T-cell (primary cell): ENCODE data around the gene LINC00237. TPM values are rescaled to one million over a fixed set of nuclear protein-coding genes. Genes with fewer than 3 reads are reported as not detected.
A peak's percentile ranks its signal among the peaks of the same experiment; 100 is the strongest.

Experiments
- ATAC-seq, 4 experiments: fragments of 200-7000 bp in 3 of 4; fragments of 150-1000 bp in 1 of 4; cut with Tn5 transposase; replicated peaks in 1 of 4; 1 replicate in 3 of 4; 2 replicates in 1 of 4; pipeline ENCODE4 v1.10.0; 2021; ENCODE audit warnings: moderate library complexity in 3 of 4, mild to moderate bottlenecking in 2 of 4, moderate number of reproducible peaks in 1 of 4
- CTCF ChIA-PET, 2 donors: fragments of 300-600 bp; sonication (Branson Sonifier 250); formaldehyde crosslinking; loops; one replicate each; lab custom pipeline; 2022; ENCODE audit warnings: antibody characterized with exemption in 2 of 2; lab: Charles Lee
- POLR2A ChIA-PET, 2 donors: fragments of 300-600 bp; sonication (Branson Sonifier 250); formaldehyde crosslinking; loops; one replicate each; lab custom pipeline; 2022; ENCODE audit warnings: antibody characterized with exemption in 2 of 2; lab: Charles Lee
- DNase-seq, 35 experiments: peaks; one replicate each; pipeline versions ENCODE4 v3.0.0 to v3.0.0-alpha.2; 2013 to 2023
- H3K27ac ChIP-seq: one replicate; pipeline ENCODE4 v1.5.1; 2013; ENCODE audit warnings: low read length
- H3K27me3 ChIP-seq, 2 experiments: replicated peaks in 1 of 2; 1 replicate in 1 of 2; 2 replicates in 1 of 2; pipeline versions ENCODE4 v1.6.1 to v1.7.0; 2013; ENCODE audit warnings: low read length in 1 of 2, mixed read lengths in 1 of 2; ENCODE audit not compliant: control insufficient read depth in 2 of 2, insufficient read depth in 2 of 2; ENCODE audit errors: extremely low read depth in 1 of 2
- H3K36me3 ChIP-seq, 2 donors: 1 replicate in 1 of 2; 2 replicates in 1 of 2; pipeline versions ENCODE4 v1.6.1 to v1.7.0; 2013; ENCODE audit warnings: low read length in 1 of 2; ENCODE audit not compliant: control insufficient read depth in 2 of 2, insufficient read depth in 1 of 2; ENCODE audit errors: extremely low read depth in 1 of 2
- H3K4me1 ChIP-seq, 2 experiments: 1 replicate in 1 of 2; 2 replicates in 1 of 2; pipeline versions ENCODE4 v1.6.1 to v1.7.0; 2013; ENCODE audit warnings: low read length in 2 of 2, mixed read lengths in 1 of 2; ENCODE audit not compliant: insufficient read depth in 2 of 2, control insufficient read depth in 1 of 2; ENCODE audit errors: extremely low read depth in 1 of 2
- H3K4me3 ChIP-seq, 2 donors: 1 replicate in 1 of 2; 2 replicates in 1 of 2; pipeline versions ENCODE4 v1.5.1 to v1.7.0; 2013; ENCODE audit warnings: mild to moderate bottlenecking in 2 of 2, low read length in 1 of 2, moderate library complexity in 1 of 2; ENCODE audit not compliant: control insufficient read depth in 1 of 2; ENCODE audit errors: extremely low read depth in 1 of 2
- H3K9me3 ChIP-seq: 2 replicates; pipeline ENCODE4 v1.7.0; 2013
- H3K27ac Mint-ChIP-seq, 2 donors: one replicate each; pipeline ENCODE4 v1.8.0; 2020 to 2021; ENCODE audit warnings: mild to moderate bottlenecking in 2 of 2, mixed read lengths in 2 of 2
- H3K27me3 Mint-ChIP-seq, 2 donors: one replicate each; pipeline ENCODE4 v1.8.0; 2021 to 2022; ENCODE audit warnings: mixed read lengths in 2 of 2
- H3K36me3 Mint-ChIP-seq: one replicate; pipeline ENCODE4 v1.8.0; 2021; ENCODE audit warnings: mixed read lengths
- H3K4me1 Mint-ChIP-seq, 3 donors: one replicate each; pipeline ENCODE4 v1.8.0; 2020 to 2022; ENCODE audit warnings: mixed read lengths in 3 of 3, mild to moderate bottlenecking in 1 of 3
- H3K4me3 Mint-ChIP-seq, 3 donors: one replicate each; pipeline ENCODE4 v1.8.0; 2020 to 2022; ENCODE audit warnings: mild to moderate bottlenecking in 3 of 3, mixed read lengths in 3 of 3, moderate library complexity in 3 of 3
- H3K9me3 Mint-ChIP-seq, 3 donors: one replicate each; pipeline ENCODE4 v1.8.0; 2020 to 2022; ENCODE audit warnings: mixed read lengths in 3 of 3
- WGBS: methylation state at CpG from one replicate; pipeline ENCODE4 v1.1.5; 2013; ENCODE audit warnings: missing lambda C conversion rate; ENCODE audit not compliant: insufficient coverage; 5-methylcytosine and 5-hydroxymethylcytosine counted together
- total RNA-seq, 35 experiments: library from RNA in 6 of 35; stranded (reverse) in 6 of 35; fragments of 120-200 nt in 1 of 35; gene quantifications; one replicate each; pipeline versions ENCODE4 v1.2.1 to v1.2.4 and lab custom pipeline; 2013 to 2026

Gene LINC00237
- total RNA-seq, 5 donors from 2014 or later (not counting 1 experiment from before 2014, with no cell fraction given), result not detected

DNA sequence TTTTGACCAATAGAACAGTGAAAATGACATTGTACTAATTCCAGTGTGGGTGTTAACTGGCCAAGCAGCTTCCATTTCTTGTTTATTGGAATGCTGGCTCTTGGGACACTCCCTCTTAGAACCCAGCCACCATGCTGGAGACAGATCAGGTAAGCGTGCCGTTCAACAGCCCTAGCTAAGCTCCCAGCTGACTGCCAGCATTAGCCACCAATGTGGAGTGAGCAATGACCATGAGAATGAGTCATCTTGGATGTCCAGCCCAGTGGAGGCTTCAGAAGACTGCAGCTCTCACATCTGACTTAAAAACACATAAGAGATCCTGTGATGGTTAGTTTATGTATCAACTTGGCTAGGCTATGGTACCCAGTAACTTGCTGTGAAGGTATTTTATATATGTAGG lies 3.0 kb upstream of the LINC00237 start:
- Histone ChIP-seq H3K4me3 (no peak overlapping the region), H3K27ac (no peak overlapping the region), H3K27me3 (peaks cover 27 to 40% of the 10 kb centered on the region in 2 experiments), H3K36me3 (no peaks in the 10 kb centered on the region), H3K9me3 (no peaks in the 10 kb centered on the region), H3K4me1 (peaks cover 0 to 16% of the 10 kb centered on the region in 2 experiments)
- WGBS, result no CpG with 5 or more reads among the region's 2 CpGs
- ChIA-PET POLR2A (no interaction called here), CTCF (no interaction called here)
- Mint-ChIP-seq H3K27me3 (peaks cover 59 to 74% of the 10 kb centered on the region in 2 donors), H3K9me3 (no peaks in the 10 kb centered on the region), H3K4me1 (peaks cover 2 to 11% (median 6%) of the 10 kb centered on the region in 3 donors), H3K4me3 (no peak overlapping the region), H3K36me3 (no peaks in the 10 kb centered on the region), H3K27ac (no peak overlapping the region)
- ATAC-seq (no peak), DNase-seq (no peak)

DNA sequence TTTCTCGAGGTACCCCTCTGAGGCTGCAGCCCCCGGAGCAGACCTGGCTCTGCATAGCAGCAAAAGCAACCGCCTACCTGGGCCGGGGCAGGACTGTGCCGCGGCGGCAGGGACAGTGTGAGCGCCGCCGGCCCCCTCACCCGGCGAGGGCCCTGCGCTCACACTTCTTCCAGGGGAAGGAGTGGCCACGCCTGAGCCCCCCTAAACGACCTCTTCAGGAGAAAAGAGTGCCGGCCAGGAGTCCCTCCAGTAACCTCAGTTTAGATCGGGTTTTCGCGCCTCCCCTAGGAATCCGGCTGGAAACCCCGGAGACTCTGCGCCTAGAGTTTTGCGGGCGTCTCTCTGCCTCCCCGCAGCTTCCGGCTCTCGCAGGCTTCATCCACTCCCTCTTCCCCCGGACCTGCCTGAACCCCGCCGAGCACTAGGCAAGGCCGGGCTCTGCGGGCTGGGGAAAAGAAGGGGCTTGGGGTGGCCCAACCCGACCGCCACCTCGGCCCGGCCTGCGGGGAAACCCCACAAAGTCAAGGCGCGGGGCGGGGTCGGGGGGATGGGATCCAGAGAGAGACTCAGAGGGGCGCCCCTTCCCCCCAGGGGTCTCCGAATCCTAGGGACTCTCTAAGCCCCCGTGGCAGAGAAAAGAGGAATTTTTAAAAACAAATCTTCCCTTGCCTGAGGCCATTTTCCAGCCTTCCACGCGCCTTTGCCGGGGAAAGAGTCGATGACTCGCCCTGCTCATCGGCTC lies 558 bp downstream of the LINC00237 start:
- 6% methylated on average over 45 of the region's 50 CpGs for WGBS
- Histone ChIP-seq H3K4me1 (peaks cover 8 to 49% of the 10 kb centered on the region in 2 experiments), H3K27me3 (peaks cover 30 to 66% of the 10 kb centered on the region in 2 experiments), H3K4me3 (no peak overlapping the region), H3K27ac (no peak overlapping the region), H3K9me3 (no peaks in the 10 kb centered on the region), H3K36me3 (no peaks in the 10 kb centered on the region)
- no peaks in the 10 kb centered on the region for H3K9me3 Mint-ChIP-seq
- H3K27ac Mint-ChIP-seq, result no peak overlapping the region
- H3K4me3 Mint-ChIP-seq, result peak overlapping the region in 1 of 3 donors; percentile 23
- peaks cover 30 to 39% (median 33%) of the 10 kb centered on the region in 3 donors for H3K4me1 Mint-ChIP-seq
- no peaks in the 10 kb centered on the region for H3K36me3 Mint-ChIP-seq
- peaks cover 63 to 74% of the 10 kb centered on the region in 2 donors for H3K27me3 Mint-ChIP-seq
- POLR2A ChIA-PET, result interaction anchor here in 1 of 2 donors (0.6 kb wide), 1 partner anchor 733 kb away, joined by 3 read pairs; no protein-coding TSS in a partner anchor
- ATAC-seq (peak in 2 of 4 experiments; percentile 13 to 24), DNase-seq (peak in 2 of 35 experiments; percentile 9 to 31)
- CTCF ChIA-PET, result interaction anchor here in 1 of 2 donors (0.6 kb wide), 1 partner anchor 131 kb away, joined by 3 read pairs; no protein-coding TSS in a partner anchor

DNA sequence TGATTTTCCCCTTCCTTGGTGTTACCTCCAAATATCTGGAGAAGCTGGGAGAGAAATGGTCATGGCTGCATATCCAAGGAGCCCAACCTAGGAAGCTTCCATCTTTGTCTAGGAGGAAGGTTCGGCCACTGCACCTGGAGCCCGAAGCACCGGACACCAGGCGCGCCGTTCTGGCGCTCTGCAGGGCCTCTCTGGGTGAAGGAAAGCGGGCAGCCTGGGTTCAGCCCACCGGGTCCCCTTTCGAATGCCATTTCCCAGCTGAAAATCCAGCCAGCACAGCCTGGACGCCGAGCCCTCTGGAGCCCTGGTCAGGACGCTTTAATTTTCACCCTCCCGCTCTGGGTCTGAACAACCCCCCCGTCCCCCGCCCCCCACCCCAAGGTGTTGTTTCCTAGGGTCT lies 1.2 kb downstream of the LINC00237 start:
- Histone ChIP-seq H3K4me3 (no peak overlapping the region), H3K27me3 (peaks cover 31 to 73% of the 10 kb centered on the region in 2 experiments), H3K36me3 (no peaks in the 10 kb centered on the region), H3K27ac (no peak overlapping the region), H3K9me3 (no peaks in the 10 kb centered on the region), H3K4me1 (peaks cover 8 to 54% of the 10 kb centered on the region in 2 experiments)
- H3K9me3 Mint-ChIP-seq, result no peaks in the 10 kb centered on the region
- ATAC-seq, result no peak
- POLR2A ChIA-PET, result no interaction called here
- no peaks in the 10 kb centered on the region for H3K36me3 Mint-ChIP-seq
- no peak overlapping the region for H3K27ac Mint-ChIP-seq
- H3K4me3 Mint-ChIP-seq, result peak overlapping the region in 1 of 3 donors; percentile 93
- no peak for DNase-seq
- H3K27me3 Mint-ChIP-seq, result peaks cover 65 to 74% of the 10 kb centered on the region in 2 donors
- CTCF ChIA-PET, result interaction anchor here in 1 of 2 donors (0.6 kb wide), 1 partner anchor 131 kb away, joined by 3 read pairs; no protein-coding TSS in a partner anchor
- H3K4me1 Mint-ChIP-seq, result peaks cover 36 to 46% (median 37%) of the 10 kb centered on the region in 3 donors
- 16% methylated on average over 12 of the region's 16 CpGs for WGBS

DNA sequence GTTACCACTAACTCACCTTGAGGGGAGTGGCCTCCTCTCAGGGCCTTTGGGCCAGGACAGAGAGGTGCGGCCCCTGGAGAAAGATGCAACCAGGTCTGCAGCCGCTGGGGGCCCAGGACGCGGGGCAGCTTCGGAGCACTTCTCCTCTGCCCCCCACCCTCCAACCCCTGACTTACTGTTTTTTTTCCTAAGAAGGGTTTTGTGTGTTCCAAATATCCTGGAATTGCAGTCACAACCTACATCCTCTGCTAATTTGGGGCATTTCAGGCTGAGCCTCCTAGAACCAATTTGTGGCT lies 1.7 kb downstream of the LINC00237 start:
- Mint-ChIP-seq H3K36me3 (no peaks in the 10 kb centered on the region), H3K9me3 (no peaks in the 10 kb centered on the region), H3K27ac (no peak overlapping the region), H3K4me3 (peak overlapping the region in 1 of 3 donors; percentile 93), H3K27me3 (peaks cover 66 to 78% of the 10 kb centered on the region in 2 donors), H3K4me1 (peaks cover 40 to 51% (median 41%) of the 10 kb centered on the region in 3 donors)
- Histone ChIP-seq H3K27me3 (peaks cover 29 to 76% of the 10 kb centered on the region in 2 experiments), H3K36me3 (no peaks in the 10 kb centered on the region), H3K4me1 (peaks cover 10 to 59% of the 10 kb centered on the region in 2 experiments), H3K9me3 (no peaks in the 10 kb centered on the region), H3K4me3 (no peak overlapping the region), H3K27ac (no peak overlapping the region)
- DNase-seq (no peak), ATAC-seq (no peak)
- no CpG with 5 or more reads among the region's 5 CpGs for WGBS
- POLR2A ChIA-PET, result no interaction called here
- CTCF ChIA-PET, result no interaction called here

DNA sequence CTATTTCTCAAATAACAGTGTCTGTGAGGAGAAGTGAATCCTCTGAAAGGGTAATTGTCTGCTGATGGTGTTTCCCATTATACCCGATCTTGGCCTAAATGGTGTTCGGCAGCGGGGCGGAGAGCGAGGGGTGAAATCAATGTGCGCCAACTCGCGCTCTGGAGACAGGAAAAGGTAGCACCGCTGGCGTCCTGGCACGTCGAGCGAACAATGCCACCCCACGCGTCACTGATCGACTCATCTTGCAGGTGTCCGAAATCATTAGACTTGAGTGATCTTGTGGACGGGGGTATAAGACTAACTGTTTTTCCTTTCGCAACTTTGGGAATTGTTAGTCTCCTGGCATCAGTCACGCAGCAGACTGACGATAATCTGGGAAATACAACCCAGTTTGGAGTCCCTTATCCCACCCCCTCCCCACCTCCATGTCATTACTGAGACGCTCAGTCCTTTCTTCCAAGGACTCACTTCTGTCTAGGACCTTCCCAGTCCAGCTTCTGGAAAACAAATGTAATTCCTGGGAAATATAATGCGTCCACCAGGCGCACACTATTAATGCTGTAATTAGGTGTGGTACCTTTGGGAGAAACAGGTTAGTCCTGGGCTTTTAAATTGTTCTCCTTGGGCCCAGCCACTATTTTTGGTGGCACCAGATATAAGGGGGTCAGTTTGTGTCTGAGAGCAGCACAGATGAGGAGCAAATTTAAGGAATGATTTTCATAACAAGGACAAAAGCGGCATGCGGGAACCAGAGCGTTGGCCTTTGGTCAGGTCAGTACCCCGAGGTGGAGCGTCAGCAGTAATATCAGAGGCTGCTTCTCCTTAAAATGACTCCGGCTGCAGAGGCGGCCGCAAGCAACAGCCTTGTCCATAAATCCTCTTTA lies 2.3 kb downstream of the LINC00237 start:
- H3K4me3 ChIP-seq, result no peak overlapping the region
- peaks cover 40 to 56% (median 43%) of the 10 kb centered on the region in 3 donors for H3K4me1 Mint-ChIP-seq
- CTCF ChIA-PET, result no interaction called here

More for the DNA sequence above, 2.3 kb downstream of the LINC00237 start:
- Mint-ChIP-seq H3K27me3 (peaks cover 66 to 81% of the 10 kb centered on the region in 2 donors), H3K27ac (peak overlapping the region in 1 of 2 donors; percentile 43), H3K36me3 (no peaks in the 10 kb centered on the region), H3K9me3 (no peaks in the 10 kb centered on the region), H3K4me3 (peak overlapping the region; percentile 41 to 93 (median 65))
- 12% methylated on average over 26 of the region's 32 CpGs for WGBS
- Histone ChIP-seq H3K27me3 (peaks cover 28 to 77% of the 10 kb centered on the region in 2 experiments), H3K4me1 (peaks cover 10 to 62% of the 10 kb centered on the region in 2 experiments), H3K27ac (no peak overlapping the region), H3K36me3 (no peaks in the 10 kb centered on the region), H3K9me3 (no peaks in the 10 kb centered on the region)
- DNase-seq (peak in 1 of 35 experiments; percentile 32), ATAC-seq (no peak)
- POLR2A ChIA-PET, result no interaction called here
